HEK293 (cell line): Measurements from ENCODE around the gene CA6.

Source experiments
- CTCF ChIP-seq: fragments of 450-650 bp; formaldehyde crosslinking; IDR thresholded peaks from 2 replicates; pipeline ENCODE4 v1.5.1; 2016; ENCODE audit warnings: missing biosample characterization, missing genetic modification characterization
- HOXC10 ChIP-seq: sonication (generic); formaldehyde crosslinking; IDR thresholded peaks from 2 replicates; pipeline ENCODE4 v1.8.1; 2023; ENCODE audit warnings: mild to moderate bottlenecking, missing genetic modification reagents
- REST ChIP-seq: fragments of 450-650 bp; formaldehyde crosslinking; IDR thresholded peaks from 2 replicates; pipeline ENCODE4 v1.5.1; 2016; ENCODE audit warnings: missing biosample characterization, missing genetic modification characterization
- YY1 ChIP-seq: fragments of 450-650 bp; formaldehyde crosslinking; IDR thresholded peaks from 2 replicates; pipeline ENCODE4 v1.5.1; 2018; ENCODE audit warnings: missing biosample characterization, missing genetic modification characterization
- ZNF18 ChIP-seq: fragments of 450-650 bp; formaldehyde crosslinking; IDR thresholded peaks from 2 replicates; pipeline ENCODE4 v1.5.1; 2016; ENCODE audit warnings: missing biosample characterization, missing genetic modification characterization
- ZNF23 ChIP-seq: fragments of 450-650 bp; formaldehyde crosslinking; IDR thresholded peaks from 2 replicates; pipeline ENCODE4 v1.5.1; 2016; ENCODE audit warnings: missing biosample characterization, missing genetic modification characterization, borderline replicate concordance
- ZNF660 ChIP-seq: fragments of 450-650 bp; IDR thresholded peaks from 2 replicates; pipeline ENCODE4 v1.5.1; 2018; ENCODE audit warnings: missing biosample characterization, mild to moderate bottlenecking, missing genetic modification characterization

- no peak for TF ChIP-seq REST (tag by site-specific recombination)
- TF ChIP-seq CTCF (tag by site-specific recombination), result no peak
- TF ChIP-seq HOXC10 (CRISPR knock-in tag), result no peak
- no peak for TF ChIP-seq ZNF660 (tag by site-specific recombination)
- no peak for TF ChIP-seq YY1 (tag by site-specific recombination)
- no peak for TF ChIP-seq ZNF18 (tag by site-specific recombination)
- no peak for TF ChIP-seq ZNF23 (tag by site-specific recombination)
Observed at GRCh38 chr1:8992936-8993687, 47.4 kb downstream of the CA6 start.
